OCI-LY3 (cell line): Measurements from ENCODE around the gene METTL8.
A peak's percentile ranks its signal among the peaks of the same experiment; 100 is the strongest.

Source experiments
- H2AFZ ChIP-seq: fragments of 200-600, 300-600 bp; shearing (Covaris generic); 2 replicates; pipeline ENCODE4 v1.6.0; 2014; ENCODE audit warnings: antibody characterized with exemption, low read depth, low read length
- H3K27ac ChIP-seq: fragments of 200-600, 300-600 bp; sonication (generic); 2 replicates; pipeline ENCODE4 v1.5.1; 2014; ENCODE audit warnings: mild to moderate bottlenecking, low read length, moderate library complexity, mixed read lengths
- H3K27me3 ChIP-seq: fragments of 200-600, 300-600 bp; sonication (generic); 2 replicates; pipeline ENCODE4 v1.6.1; 2014; ENCODE audit warnings: low read depth, low read length, mixed read lengths
- H3K36me3 ChIP-seq: fragments of 200-600, 300-600 bp; sonication (generic); replicated peaks from 2 replicates; pipeline ENCODE3; 2014; ENCODE audit warnings: low read depth, low read length, mixed read lengths
- H3K4me1 ChIP-seq: fragments of 300-600, 200-600 bp; sonication (generic); 2 replicates; pipeline ENCODE4 v1.6.1; 2014; ENCODE audit warnings: low read length, mixed read lengths
- H3K4me2 ChIP-seq: fragments of 200-600, 300-600 bp; sonication (generic); 2 replicates; pipeline ENCODE4 v1.6.1; 2014; ENCODE audit warnings: low read length, mixed read lengths
- H3K4me3 ChIP-seq: fragments of 300-600, 200-600 bp; sonication (generic); 2 replicates; pipeline ENCODE4 v1.5.1; 2014; ENCODE audit warnings: antibody characterized with exemption, mild to moderate bottlenecking, low read length, moderate library complexity
- H3K79me2 ChIP-seq: fragments of 300-600, 200-600 bp; shearing (Covaris generic); 2 replicates; pipeline ENCODE4 v1.6.1; 2014; ENCODE audit warnings: mild to moderate bottlenecking, low read length, mixed read lengths
- H3K9ac ChIP-seq: fragments of 300-600, 200-600 bp; shearing (Covaris generic); 2 replicates; pipeline ENCODE4 v1.6.0; 2014; ENCODE audit warnings: mild to moderate bottlenecking, low read length, moderate library complexity
- H3K9me3 ChIP-seq: fragments of 200-600, 300-600 bp; shearing (Covaris generic); 2 replicates; pipeline ENCODE4 v1.6.1; 2014; ENCODE audit warnings: low read length, mixed read lengths; ENCODE audit not compliant: insufficient read depth
- H4K20me1 ChIP-seq: fragments of 200-600, 300-600 bp; sonication (generic); 2 replicates; pipeline ENCODE4 v1.6.1; 2016; ENCODE audit warnings: low read length, mixed read lengths; ENCODE audit not compliant: insufficient read depth
- CTCF ChIP-seq: fragments of 200-600, 300-600 bp; sonication (generic); IDR thresholded peaks from 2 replicates; pipeline ENCODE4 v1.5.1; 2014; ENCODE audit warnings: antibody characterized with exemption, low read length, low read depth
- EZH2phosphoT487 ChIP-seq: fragments of 200-600 bp; shearing (Covaris generic); IDR thresholded peaks from 2 replicates; pipeline ENCODE4 v1.6.1; 2018; ENCODE audit warnings: antibody characterized with exemption, mixed run types, low read depth

The METTL8 gene

GRCh38 chr2:171447675-171448074, 13.9 kb upstream of the METTL8 start:
- no peak overlapping the region for H3K4me2 ChIP-seq
- TF ChIP-seq EZH2phosphoT487, result no peak
- peak; percentile 25; the same call in 1 of the 2 replicates for TF ChIP-seq CTCF
- peaks cover 20% of the 10 kb centered on the region for H3K36me3 ChIP-seq
- H3K4me3 ChIP-seq, result no peak overlapping the region
- H3K27ac ChIP-seq, result no peak overlapping the region
- H3K27me3 ChIP-seq, result no peaks in the 10 kb centered on the region
- no peaks in the 10 kb centered on the region for H3K9me3 ChIP-seq
- H4K20me1 ChIP-seq, result no peaks in the 10 kb centered on the region
- no peaks in the 10 kb centered on the region for H3K4me1 ChIP-seq
- H2AFZ ChIP-seq, result no peak overlapping the region
- no peaks in the 10 kb centered on the region for H3K79me2 ChIP-seq
- no peak overlapping the region for H3K9ac ChIP-seq

- Histone ChIP-seq H3K4me3 (no peak overlapping the region), H3K9ac (no peak overlapping the region), H3K4me1 (no peaks in the 10 kb centered on the region), H3K27ac (no peak overlapping the region), H3K27me3 (no peaks in the 10 kb centered on the region), H3K4me2 (no peak overlapping the region), H2AFZ (no peak overlapping the region), H3K36me3 (peaks cover 22% of the 10 kb centered on the region), H4K20me1 (no peaks in the 10 kb centered on the region), H3K9me3 (no peaks in the 10 kb centered on the region), H3K79me2 (no peaks in the 10 kb centered on the region)
- TF ChIP-seq EZH2phosphoT487 (no peak), CTCF (no peak)
Measured at GRCh38 chr2:171441470-171441869, 7.7 kb upstream of the METTL8 start.

GRCh38 chr2:171436307-171436706, 2.5 kb upstream of the METTL8 start:
- Histone ChIP-seq H3K4me2 (no peak overlapping the region), H3K79me2 (peaks cover 39% of the 10 kb centered on the region), H3K36me3 (peaks cover 30% of the 10 kb centered on the region), H3K4me3 (no peak overlapping the region), H3K27ac (no peak overlapping the region), H2AFZ (no peak overlapping the region), H4K20me1 (no peaks in the 10 kb centered on the region), H3K27me3 (no peaks in the 10 kb centered on the region), H3K9ac (no peak overlapping the region), H3K4me1 (peaks cover 18% of the 10 kb centered on the region), H3K9me3 (no peaks in the 10 kb centered on the region)
- TF ChIP-seq EZH2phosphoT487, result no peak
- no peak for TF ChIP-seq CTCF

GRCh38 chr2:171434013-171434989, 511 bp upstream of the METTL8 start, which contains the start of gene DCAF17:
TSS of gene DCAF17 (plus strand) at chr2:171434226. CDS start at chr2:171434578, 352 bp downstream.
- Histone ChIP-seq H3K36me3 (peaks cover 31% of the 10 kb centered on the region), H3K4me3 (peak within 1 kb of the TSS; percentile 85), H4K20me1 (no peaks in the 10 kb centered on the region), H3K9ac (peak within 1 kb of the TSS; percentile 88), H3K9me3 (0 out of 2 replicates have a peak, but pooled peaks cover 4% of the 10 kb centered on the region), H3K4me2 (peak within 1 kb of the TSS; percentile 78), H3K4me1 (peaks cover 18% of the 10 kb centered on the region), H2AFZ (peak within 1 kb of the TSS; percentile 85), H3K79me2 (peaks cover 47% of the 10 kb centered on the region), H3K27me3 (no peaks in the 10 kb centered on the region), H3K27ac (peak within 1 kb of the TSS; percentile 94)
- TF ChIP-seq CTCF, result no peak
- TF ChIP-seq EZH2phosphoT487, result no peak
